ENCODE results near the gene ABCB1.

ABCB1 gene

GRCh38 chr7:87513735-87514335 lies 86.8 kb downstream of the ABCB1 start:
- no peak for DNase-seq (ENCODE audit: low spot score)

DNA sequence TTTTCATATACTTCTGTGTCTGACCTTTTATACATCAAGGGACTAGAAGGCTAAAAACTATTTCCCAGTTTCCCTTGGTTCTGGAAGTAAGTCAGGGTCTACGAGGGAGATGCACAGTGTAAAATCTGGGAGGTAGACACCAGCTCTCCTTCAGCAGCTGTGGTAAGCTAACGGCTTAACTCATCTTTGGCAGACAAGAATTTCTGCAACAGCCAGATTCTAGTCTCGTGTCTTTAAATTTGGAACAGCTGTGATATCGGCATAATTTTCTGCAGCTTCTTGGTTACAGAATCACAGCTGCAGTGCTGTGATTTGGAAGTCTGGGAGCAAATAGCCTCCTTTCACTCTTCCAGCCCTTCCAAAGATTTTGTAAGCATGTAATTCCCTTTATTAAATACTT lies 87.8 kb downstream of the ABCB1 start:
- DNase-seq (ENCODE audit: low spot score), result no peak

- DNase-seq (ENCODE audit: low spot score), result no peak
Observed at GRCh38 chr7:87511510-87511909, 89.2 kb downstream of the ABCB1 start.

GRCh38 chr7:87510411-87510875 lies 90.2 kb downstream of the ABCB1 start:
- no peak for DNase-seq (ENCODE audit: low spot score)

GRCh38 chr7:87507446-87507845 lies 93.2 kb downstream of the ABCB1 start:
- DNase-seq (ENCODE audit: low spot score), result no peak

DNA sequence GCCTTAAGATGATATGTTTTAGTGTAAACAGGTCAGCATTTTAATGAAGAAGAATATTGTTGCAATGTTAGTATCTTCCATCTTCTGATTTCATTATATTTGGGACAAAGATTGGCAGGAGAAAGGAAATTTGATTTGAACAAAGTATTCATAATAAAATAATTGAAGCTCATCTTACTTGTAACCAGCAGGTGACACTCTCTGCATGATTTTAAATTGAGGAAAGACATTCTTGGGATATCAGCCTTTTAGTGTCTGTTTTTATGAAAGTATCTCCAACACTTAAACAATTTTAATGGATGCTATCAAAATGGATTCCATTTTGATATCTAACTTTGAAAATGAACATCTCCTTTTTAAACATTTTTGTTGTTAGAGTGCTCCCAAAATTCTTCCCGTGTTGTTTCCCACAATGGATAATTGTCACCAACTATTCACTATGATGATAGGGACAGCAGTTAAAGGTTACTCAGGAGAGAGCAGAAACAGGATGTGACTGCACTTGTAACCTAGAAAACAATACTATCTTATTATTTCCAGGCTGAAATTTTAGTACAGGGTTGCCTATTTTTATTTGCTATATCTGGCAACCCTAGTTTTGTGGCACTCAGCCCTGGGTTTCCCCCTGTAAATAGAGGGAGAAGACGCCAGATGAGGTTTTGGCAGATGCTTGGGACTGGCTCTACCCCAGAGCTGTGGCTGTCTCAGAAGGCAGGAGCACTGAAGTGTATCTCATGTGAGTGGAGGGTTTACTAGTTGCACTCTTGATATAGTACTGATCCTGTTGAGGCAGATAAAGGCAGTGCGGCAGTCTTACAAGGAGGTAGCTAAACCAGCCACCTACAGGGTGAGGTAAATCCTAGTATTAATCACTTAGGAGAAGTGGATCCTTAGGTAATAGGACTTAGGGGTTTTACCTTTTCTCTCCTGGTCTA lies 94.2 kb downstream of the ABCB1 start:
- peak; percentile 45 for DNase-seq (ENCODE audit: low spot score)

DNA sequence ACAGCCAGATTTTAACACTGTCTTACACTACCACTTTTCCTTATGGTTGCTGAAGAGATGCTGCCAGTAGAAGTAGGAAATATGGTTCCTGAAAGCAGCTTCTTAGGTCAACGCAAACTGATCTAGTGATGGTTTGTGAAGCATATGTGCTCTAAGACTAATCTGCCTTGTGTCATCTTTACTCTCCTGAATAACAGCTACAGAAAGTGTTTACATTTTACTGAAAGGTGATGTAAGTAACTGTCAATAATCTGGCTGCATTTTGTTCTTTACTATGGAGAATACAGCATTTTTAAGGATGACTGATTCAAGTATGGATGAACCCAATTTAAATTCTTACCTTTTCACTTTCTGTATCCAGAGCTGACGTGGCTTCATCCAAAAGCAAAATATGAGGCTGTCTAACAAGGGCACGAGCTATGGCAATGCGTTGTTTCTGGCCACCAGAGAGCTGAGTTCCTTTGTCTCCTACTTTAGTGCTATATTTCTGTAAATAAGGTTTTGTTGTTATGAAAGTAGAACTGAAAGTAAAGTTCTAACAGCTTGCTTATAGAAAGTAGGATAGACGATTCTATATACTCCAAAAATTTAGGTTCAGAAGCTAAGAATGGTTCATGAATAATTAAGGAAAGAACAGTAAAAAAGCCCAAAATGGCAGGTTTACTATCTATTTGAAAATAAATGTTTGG lies 95.0 kb downstream of the ABCB1 start:
- no peak for DNase-seq (ENCODE audit: low spot score)

- DNase-seq (ENCODE audit: low spot score), result no peak
Observed at GRCh38 chr7:87505122-87505521, 95.6 kb downstream of the ABCB1 start.

DNA sequence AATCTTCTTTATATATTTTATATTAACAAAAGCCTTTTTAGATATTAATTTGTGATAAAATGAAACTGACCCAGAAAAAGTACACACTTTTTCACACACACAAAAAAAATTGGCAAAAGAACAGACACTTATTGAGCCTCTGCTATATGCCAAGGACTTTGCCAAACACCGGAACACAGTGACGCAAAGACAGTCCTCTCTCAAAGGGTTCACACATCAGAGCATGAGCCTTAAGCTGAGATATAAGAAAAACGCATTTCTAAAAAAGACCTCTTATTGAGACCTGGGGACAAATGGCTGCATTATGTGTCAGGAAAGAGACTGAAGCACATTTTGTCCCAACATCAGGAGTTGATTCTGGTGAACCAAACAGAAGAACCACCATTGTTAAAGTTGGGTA lies 101.2 kb downstream of the ABCB1 start:
- DNase-seq (ENCODE audit: low spot score), result no peak

- no peak for DNase-seq (ENCODE audit: low spot score)
Observed at GRCh38 chr7:87498893-87499292, 101.8 kb downstream of the ABCB1 start.

DNA sequence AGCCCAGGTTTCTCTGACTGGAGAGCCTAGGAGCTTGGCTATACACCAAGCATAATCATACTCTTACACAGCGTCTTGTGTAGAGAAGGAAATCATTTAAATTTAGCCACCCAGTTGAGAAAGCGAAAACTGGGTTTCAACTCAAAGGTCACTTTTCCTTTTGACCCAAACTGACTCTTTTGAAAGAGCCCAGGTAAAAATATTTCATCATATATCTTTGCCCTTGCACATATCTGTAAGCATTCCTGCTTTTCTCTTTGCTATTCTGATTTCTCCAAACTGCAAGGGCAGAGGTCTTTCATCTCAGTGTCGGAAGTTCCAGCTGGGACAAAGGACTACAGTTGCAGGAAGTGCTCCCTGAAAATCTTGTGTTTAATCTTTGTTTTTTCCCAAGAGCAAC lies 103.2 kb downstream of the ABCB1 start:
- DNase-seq (ENCODE audit: low spot score), result no peak

GRCh38 chr7:87495366-87495765 lies 105.3 kb downstream of the ABCB1 start:
- DNase-seq (ENCODE audit: low spot score), result no peak

GRCh38 chr7:87494454-87494853 lies 106.2 kb downstream of the ABCB1 start:
- DNase-seq (ENCODE audit: low spot score), result no peak

DNA sequence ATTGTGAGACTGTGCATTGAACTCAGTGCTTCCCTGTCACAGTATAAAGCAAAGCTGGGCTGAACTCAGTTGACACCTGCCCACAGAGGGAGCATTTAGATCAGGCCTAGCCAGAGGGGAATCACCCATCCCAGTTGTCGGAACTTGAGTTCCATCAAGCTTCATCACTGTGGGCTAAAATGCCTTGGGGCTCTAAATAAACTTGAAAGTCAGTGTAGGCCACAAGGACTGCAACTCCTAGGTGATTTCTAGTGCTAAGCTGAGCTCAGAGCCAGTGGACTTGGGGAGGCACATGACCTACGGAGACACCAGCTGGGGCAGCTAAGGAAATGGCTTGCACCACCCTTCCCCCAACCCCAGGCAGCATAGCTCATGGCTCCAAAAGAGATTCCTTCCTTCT lies 117.6 kb downstream of the ABCB1 start:
- DNase-seq (ENCODE audit: low spot score), result no peak

- DNase-seq (ENCODE audit: low spot score), result no peak
Observed at GRCh38 chr7:87482115-87482514, 118.6 kb downstream of the ABCB1 start.

GRCh38 chr7:87480386-87480785 lies 120.3 kb downstream of the ABCB1 start:
- DNase-seq (ENCODE audit: low spot score), result no peak

- no peak for DNase-seq (ENCODE audit: low spot score)
Observed at GRCh38 chr7:87479951-87480350, 120.7 kb downstream of the ABCB1 start.

GRCh38 chr7:87476179-87476557 lies 124.5 kb downstream of the ABCB1 start:
- no peak for DNase-seq (ENCODE audit: low spot score)

DNA sequence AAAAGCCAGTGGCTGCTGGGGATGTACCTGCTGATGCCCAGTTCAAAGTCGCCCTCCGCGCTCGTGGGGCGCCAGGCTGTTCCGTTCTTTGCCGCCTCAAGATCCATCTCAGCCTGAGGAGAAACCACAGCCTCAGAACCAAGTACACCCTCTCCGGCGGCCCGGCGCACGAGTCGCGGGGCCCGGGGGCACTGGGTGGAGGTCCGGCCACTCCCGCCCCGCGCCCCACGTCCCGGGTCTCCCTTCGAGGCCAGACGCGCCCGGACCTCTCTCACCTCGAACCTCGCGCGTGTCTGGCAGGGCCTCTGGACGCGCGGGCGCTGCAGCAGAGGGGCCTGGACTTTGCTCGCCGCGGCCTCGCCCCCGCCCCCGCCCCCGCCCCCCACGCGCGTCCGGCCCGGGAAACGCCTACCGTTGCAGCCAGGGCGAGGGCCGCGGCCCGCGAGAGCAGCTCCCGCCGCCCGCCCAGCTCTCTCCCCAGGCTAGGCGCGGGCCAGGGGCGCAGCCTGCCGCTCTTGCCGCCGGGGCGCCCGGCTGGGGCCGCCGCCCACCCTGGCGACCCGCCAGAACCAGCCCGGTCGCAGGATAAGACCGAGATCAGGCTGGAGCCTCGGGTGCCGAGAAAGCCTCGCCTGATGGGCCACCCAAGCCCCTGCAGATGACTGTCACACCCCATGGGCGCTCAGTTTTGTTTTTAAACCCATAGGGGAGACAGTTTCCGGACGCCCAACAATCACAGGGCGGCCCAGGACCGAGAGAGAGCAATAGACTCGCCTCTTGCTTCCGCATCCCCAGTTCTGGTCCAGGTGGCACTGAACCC lies 125.1 kb downstream of the ABCB1 start, which contains the start of gene ABCB4:
TSS of gene ABCB4 (minus strand) at position 322 of the 820 bp plus-strand sequence. CDS start at position 107, 215 bp downstream.
- DNase-seq (ENCODE audit: low spot score), result no peak

GRCh38 chr7:87474533-87475358 lies 125.9 kb downstream of the ABCB1 start:
- DNase-seq (ENCODE audit: low spot score), result peak; percentile 84

- no peak for DNase-seq (ENCODE audit: low spot score)
Observed at GRCh38 chr7:87473986-87474385, 126.7 kb downstream of the ABCB1 start.

Measured in pons (tissue), 1 donor.